H1 (cell line): ENCODE measurements around the gene LANCL1. TPM values are rescaled to one million over a fixed set of nuclear protein-coding genes. Genes with fewer than 3 reads are reported as not detected.

Source experiments
- CTCF ChIA-PET: fragments of 300-600 bp; sonication (Branson Sonifier 250); formaldehyde crosslinking; loops from one replicate; lab custom pipeline; 2021; ENCODE audit not compliant: partially characterized antibody; lab: Charles Lee
- POLR2A ChIA-PET: fragments of 300-600 bp; sonication (Branson Sonifier 250); formaldehyde crosslinking; loops from one replicate; lab custom pipeline; 2021; ENCODE audit warnings: inconsistent platforms; ENCODE audit not compliant: partially characterized antibody; lab: Charles Lee
- DNase-seq, 2 experiments: peaks; one replicate each; pipeline versions ENCODE4 v3.0.0 to v3.0.0-alpha.2; 2010 to 2022; ENCODE audit warnings: low spot score in 2 of 2, low read depth in 1 of 2, mixed read lengths in 1 of 2
- FAIRE-seq: peaks from 2 replicates; lab custom pipeline; 2011; peaks lifted over from hg19 to GRCh38; lab: Jason Lieb, UNC
- H2AFZ ChIP-seq: 2 replicates; pipeline ENCODE4 v1.8.1; 2012; ENCODE audit warnings: low read length, inconsistent platforms
- H2AK5ac ChIP-seq: 2 replicates; pipeline ENCODE4 v1.6.1; 2013; ENCODE audit warnings: low read depth, low read length
- H2BK120ac ChIP-seq: replicated peaks from 2 replicates; pipeline ENCODE3; 2013; ENCODE audit warnings: low read depth, low read length, inconsistent platforms
- H2BK12ac ChIP-seq: 2 replicates; pipeline ENCODE4 v1.6.1; 2013; ENCODE audit warnings: low read depth, low read length
- H2BK15ac ChIP-seq: 2 replicates; pipeline ENCODE4 v1.6.1; 2013; ENCODE audit warnings: low read length
- H2BK20ac ChIP-seq: 2 replicates; pipeline ENCODE4 v1.6.1; 2013; ENCODE audit warnings: low read length
- H2BK5ac ChIP-seq: 2 replicates; pipeline ENCODE4 v1.6.1; 2013; ENCODE audit warnings: low read depth, low read length
- H3K14ac ChIP-seq: 2 replicates; pipeline ENCODE4 v1.6.1; 2013; ENCODE audit warnings: inconsistent platforms; ENCODE audit not compliant: insufficient read length
- H3K18ac ChIP-seq: 2 replicates; pipeline ENCODE4 v1.6.1; 2013; ENCODE audit warnings: low read length; ENCODE audit errors: extremely low read depth
- H3K23ac ChIP-seq: 2 replicates; pipeline ENCODE4 v1.6.1; 2013; ENCODE audit warnings: inconsistent platforms; ENCODE audit not compliant: insufficient read length
- H3K23me2 ChIP-seq: 2 replicates; pipeline ENCODE4 v1.6.1; 2013; ENCODE audit warnings: low read depth, low read length
- H3K27ac ChIP-seq: 2 replicates; pipeline ENCODE4 v1.6.1; 2011; ENCODE audit warnings: low read depth, low read length, inconsistent platforms
- H3K27me3 ChIP-seq, 4 experiments: replicated peaks in 1 of 4; 1 replicate in 1 of 4; 2 replicates in 3 of 4; pipeline versions ENCODE4 v1.6.1 to v1.8.1; 2011 to 2013; ENCODE audit warnings: low read length in 3 of 4, mild to moderate bottlenecking in 3 of 4, inconsistent platforms in 2 of 4, mixed read lengths in 2 of 4, moderate library complexity in 1 of 4; ENCODE audit not compliant: control insufficient read depth in 3 of 4, insufficient read depth in 3 of 4; ENCODE audit errors: extremely low read depth in 1 of 4
- H3K36me3 ChIP-seq, 4 experiments: 2 replicates each; pipeline versions ENCODE4 v1.6.1 to v1.8.1; 2011 to 2013; ENCODE audit warnings: mild to moderate bottlenecking in 4 of 4, low read length in 3 of 4, moderate library complexity in 2 of 4, control low read depth in 1 of 4, inconsistent platforms in 1 of 4; ENCODE audit not compliant: insufficient read depth in 4 of 4, control insufficient read depth in 2 of 4
- H3K4ac ChIP-seq: replicated peaks from 2 replicates; pipeline ENCODE3; 2013; ENCODE audit warnings: low read length, low read depth, mixed read lengths, inconsistent platforms; ENCODE audit not compliant: insufficient read length
- H3K4me1 ChIP-seq, 4 experiments: replicated peaks in 1 of 4; 1 replicate in 1 of 4; 2 replicates in 3 of 4; pipeline versions ENCODE4 v1.6.1 to v1.8.1; 2011 to 2013; ENCODE audit warnings: low read length in 3 of 4, inconsistent platforms in 2 of 4, mixed read lengths in 1 of 4; ENCODE audit not compliant: insufficient read depth in 4 of 4, control insufficient read depth in 3 of 4
- H3K4me2 ChIP-seq, 2 experiments: 2 replicates each; pipeline versions ENCODE4 v1.6.1 to v1.8.1; 2011 to 2013; ENCODE audit warnings: low read depth in 2 of 2, low read length in 2 of 2, control low read depth in 1 of 2, inconsistent platforms in 1 of 2, mild to moderate bottlenecking in 1 of 2; ENCODE audit not compliant: insufficient read depth in 1 of 2
- H3K4me3 ChIP-seq, 4 experiments: fragments of 200-600, 300-600 bp in 1 of 4; sonication (generic), shearing (Covaris generic), sonication (Bioruptor Twin) in 1 of 4; 2 replicates each; pipeline versions ENCODE4 v1.5.1 to v1.8.1; 2011 to 2016; ENCODE audit warnings: low read length in 4 of 4, low read depth in 3 of 4, control low read depth in 2 of 4, inconsistent platforms in 2 of 4, mild to moderate bottlenecking in 2 of 4, mixed read lengths in 1 of 4, moderate library complexity in 1 of 4; ENCODE audit not compliant: insufficient read depth in 2 of 4; ENCODE audit errors: extremely low read depth in 1 of 4
- H3K56ac ChIP-seq: replicated peaks from 2 replicates; pipeline ENCODE3; 2013; ENCODE audit warnings: low read depth, mild to moderate bottlenecking, mixed read lengths, low read length, inconsistent platforms; ENCODE audit not compliant: insufficient read length
- H3K79me1 ChIP-seq: 2 replicates; pipeline ENCODE4 v1.6.1; 2013; ENCODE audit warnings: low read depth, low read length, control low read depth
- H3K79me2 ChIP-seq, 2 experiments: 2 replicates each; pipeline versions ENCODE4 v1.6.1 to v1.8.1; 2012 to 2013; ENCODE audit warnings: low read length in 2 of 2, mild to moderate bottlenecking in 2 of 2, inconsistent platforms in 1 of 2; ENCODE audit not compliant: insufficient read depth in 2 of 2, control insufficient read depth in 1 of 2
- H3K9ac ChIP-seq, 4 experiments: replicated peaks in 1 of 4; 1 replicate in 1 of 4; 2 replicates in 3 of 4; pipeline versions ENCODE4 v1.6.1 to v1.8.1; 2011 to 2013; ENCODE audit warnings: low read depth in 3 of 4, low read length in 3 of 4, control low read depth in 2 of 4, mild to moderate bottlenecking in 2 of 4, moderate library complexity in 2 of 4, inconsistent platforms in 1 of 4; ENCODE audit errors: extremely low read depth in 1 of 4
- H3K9me3 ChIP-seq, 2 experiments: 2 replicates each; pipeline versions ENCODE4 v1.6.1 to v1.8.1; 2012 to 2013; ENCODE audit warnings: mild to moderate bottlenecking in 2 of 2, moderate library complexity in 2 of 2, control low read depth in 1 of 2, inconsistent platforms in 1 of 2, low read depth in 1 of 2, low read length in 1 of 2, mixed read lengths in 1 of 2; ENCODE audit not compliant: insufficient read depth in 2 of 2
- H4K20me1 ChIP-seq, 2 experiments: replicated peaks in 1 of 2; 2 replicates each; pipeline versions ENCODE3 to v1.8.1; 2011 to 2013; ENCODE audit warnings: inconsistent platforms in 2 of 2, low read length in 2 of 2, mild to moderate bottlenecking in 1 of 2; ENCODE audit not compliant: insufficient read depth in 2 of 2, control insufficient read depth in 1 of 2
- H4K5ac ChIP-seq: 2 replicates; pipeline ENCODE4 v1.6.1; 2013; ENCODE audit warnings: low read length, low read depth, mixed read lengths, inconsistent platforms; ENCODE audit not compliant: insufficient read length
- H4K8ac ChIP-seq: 2 replicates; pipeline ENCODE4 v1.8.0; 2013; ENCODE audit warnings: mild to moderate bottlenecking, moderate library complexity, low read length, inconsistent platforms; ENCODE audit not compliant: insufficient read depth; ENCODE audit errors: extremely low read depth
- H4K91ac ChIP-seq: replicated peaks from 2 replicates; pipeline ENCODE3; 2013; ENCODE audit warnings: low read length, mixed read lengths, inconsistent platforms; ENCODE audit not compliant: insufficient read length
- EP300 ChIP-seq, 2 experiments: IDR thresholded peaks; 1 replicate in 1 of 2; 2 replicates in 1 of 2; pipeline ENCODE4 v1.6.1; 2011 to 2012; ENCODE audit warnings: low read depth in 2 of 2, low read length in 2 of 2, mild to moderate bottlenecking in 2 of 2, borderline replicate concordance in 1 of 2, inconsistent platforms in 1 of 2, moderate library complexity in 1 of 2
- GTF2F1 ChIP-seq: IDR thresholded peaks from 2 replicates; pipeline ENCODE4 v1.6.1; 2012; ENCODE audit warnings: low read depth, low read length, improper control_type of control experiment, borderline replicate concordance
- SP4 ChIP-seq: IDR thresholded peaks from 2 replicates; pipeline ENCODE4 v1.6.1; 2012; ENCODE audit warnings: low read length, inconsistent platforms
- WGBS, 2 experiments: shearing (Covaris generic) in 1 of 2; methylation state at CpG; one replicate each; pipeline versions ENCODE4 v1.1.6 to v1.1.7; 2013 to 2015; ENCODE audit warnings: low lambda C conversion rate in 2 of 2, mixed read lengths in 2 of 2, inconsistent platforms in 1 of 2, low coverage in 1 of 2, missing lambda C conversion rate in 1 of 2; ENCODE audit not compliant: insufficient replicate concordance in 2 of 2, insufficient coverage in 1 of 2, insufficient read length in 1 of 2; ENCODE audit errors: extremely low coverage in 1 of 2, missing lambda C conversion rate in 1 of 2; 5-methylcytosine and 5-hydroxymethylcytosine counted together
- polyA plus RNA-seq, 7 experiments: library from polyadenylated mRNA; depleted of rRNA in 3 of 7; stranded (reverse) in 5 of 7; unstranded in 2 of 7; fragments of >200 nt in 5 of 7; fragments of 200-250 nt in 2 of 7; gene quantifications; 1 replicate in 5 of 7; 2 replicates in 1 of 7; 4 replicates in 1 of 7; pipeline versions ENCODE4 v1.2.1 to v1.2.3, GENCODE V29; 2011 to 2013; ENCODE audit warnings: missing spikeins in 2 of 7, mixed read lengths in 2 of 7
- total RNA-seq: library from RNA; stranded (reverse); fragmentation: NEBNext Ultra II Directional; extraction: Animal tissue kit (Norgen Biotek cat#: 25700); gene quantifications from 2 replicates; pipeline ENCODE4 v1.2.1, GENCODE V29; 2021

Gene LANCL1
- total and polyA plus RNA-seq, 2 of the 8 experiments (the other 6 are each of a cell fraction or from before 2014, with no cell fraction given) = 26.2 to 48.7 TPM

GRCh38 chr2:210410542-210410941 is 66.0 kb downstream of the LANCL1 start:
- CTCF ChIA-PET = interaction anchor here (1.3 to 1.5 kb wide), 2 partner anchors 10 to 11 kb away, joined by 3 to 6 read pairs; no protein-coding TSS in a partner anchor
- Histone ChIP-seq H2AFZ (no peak overlapping the region), H2BK12ac (no peak overlapping the region), H3K56ac (no peak overlapping the region), H2AK5ac (no peak overlapping the region), H3K23ac (no peak overlapping the region), H3K79me1 (no peaks in the 10 kb centered on the region), H3K27ac (no peak overlapping the region), H3K14ac (no peak overlapping the region), H2BK120ac (no peak overlapping the region), H3K23me2 (no peaks in the 10 kb centered on the region), H4K91ac (no peak overlapping the region), H3K4me1 (no peaks in the 10 kb centered on the region), H3K4ac (no peak overlapping the region), H3K79me2 (no peaks in the 10 kb centered on the region), H3K4me3 (no peak overlapping the region), H4K20me1 (no peaks in the 10 kb centered on the region), H3K27me3 (no peaks in the 10 kb centered on the region), H3K36me3 (no peaks in the 10 kb centered on the region), H3K4me2 (no peak overlapping the region), H2BK20ac (no peak overlapping the region), H2BK5ac (no peak overlapping the region)
- POLR2A ChIA-PET = no interaction called here
- DNase-seq = no peak
- WGBS, 2 experiments = 100% methylated on average over 1 of the region's 1 CpG; no CpG with 5 or more reads in 1 of the 2 experiments
- TF ChIP-seq EP300 (IDR thresholded peaks at IDR 0.05; ENCODE audit: borderline replicate concordance in 1 of 2, low read depth in 2 of 2, low read length in 2 of 2) (no peak), SP4 (no peak), GTF2F1 (no peak)
- TF ChIP-seq, all 59 proteins: peak for 0
- Histone ChIP-seq H2BK15ac (no peak overlapping the region), H3K9me3 (no peaks in the 10 kb centered on the region), H4K5ac (no peak overlapping the region), H4K8ac (no peak overlapping the region), H3K18ac (no peak overlapping the region), H3K9ac (no peak overlapping the region)
- no peak for FAIRE-seq
